SK-N-SH treated with all-trans-retinoic acid at 6 μM for 48 hours (cell line): ENCODE measurements around the gene CDKN1A.

Source experiments
- ARNTL ChIP-seq: fragments of 450-650 bp; formaldehyde crosslinking; IDR thresholded peaks from 2 replicates; pipeline ENCODE4 v1.5.0; 2020; ENCODE audit warnings: low read depth, mild to moderate bottlenecking, moderate library complexity, borderline replicate concordance
- RARB ChIP-seq: fragments of 250-450 bp; sonication (Bioruptor Pico); IDR thresholded peaks from 2 replicates; pipeline ENCODE4 v1.8.0; 2021; ENCODE audit warnings: mild to moderate bottlenecking, moderate library complexity
- TCF4 ChIP-seq: fragments of 250-450 bp; sonication (Bioruptor Pico); IDR thresholded peaks from 2 replicates; pipeline ENCODE4 v1.8.0; 2021; ENCODE audit warnings: mild to moderate bottlenecking, moderate library complexity, borderline replicate concordance
- ZC3H10 ChIP-seq: fragments of 250-450 bp; sonication (Bioruptor Pico); IDR thresholded peaks from 2 replicates; pipeline ENCODE4 v1.5.1; 2021; ENCODE audit warnings: mild to moderate bottlenecking, moderate library complexity
- ZFP3 ChIP-seq: fragments of 250-450 bp; sonication (Bioruptor Pico); IDR thresholded peaks from 2 replicates; pipeline ENCODE4 v1.5.0; 2020; ENCODE audit warnings: mild to moderate bottlenecking, moderate library complexity
- ZNF565 ChIP-seq: fragments of 450-650 bp; formaldehyde crosslinking; conservative IDR thresholded peaks from 2 replicates; pipeline ENCODE4 v1.5.0; 2020; ENCODE audit warnings: low read depth, mild to moderate bottlenecking, moderate library complexity
- ZNF8 ChIP-seq: fragments of 450-650 bp; formaldehyde crosslinking; IDR thresholded peaks from 2 replicates; pipeline ENCODE4 v1.5.0; 2020; ENCODE audit warnings: mild to moderate bottlenecking, moderate library complexity
- TF ChIP-seq, protein P1 (sequence below): fragments of 250-450 bp; sonication (Bioruptor Pico); IDR thresholded peaks from 2 replicates; pipeline ENCODE4 v1.5.1; 2021; ENCODE audit warnings: mild to moderate bottlenecking, moderate library complexity
- TF ChIP-seq, protein P2 (sequence below): fragments of 250-450 bp; sonication (Bioruptor Pico); IDR thresholded peaks from 2 replicates; pipeline ENCODE4 v1.5.1; 2020; ENCODE audit warnings: low read depth, mild to moderate bottlenecking, moderate library complexity

DNA sequence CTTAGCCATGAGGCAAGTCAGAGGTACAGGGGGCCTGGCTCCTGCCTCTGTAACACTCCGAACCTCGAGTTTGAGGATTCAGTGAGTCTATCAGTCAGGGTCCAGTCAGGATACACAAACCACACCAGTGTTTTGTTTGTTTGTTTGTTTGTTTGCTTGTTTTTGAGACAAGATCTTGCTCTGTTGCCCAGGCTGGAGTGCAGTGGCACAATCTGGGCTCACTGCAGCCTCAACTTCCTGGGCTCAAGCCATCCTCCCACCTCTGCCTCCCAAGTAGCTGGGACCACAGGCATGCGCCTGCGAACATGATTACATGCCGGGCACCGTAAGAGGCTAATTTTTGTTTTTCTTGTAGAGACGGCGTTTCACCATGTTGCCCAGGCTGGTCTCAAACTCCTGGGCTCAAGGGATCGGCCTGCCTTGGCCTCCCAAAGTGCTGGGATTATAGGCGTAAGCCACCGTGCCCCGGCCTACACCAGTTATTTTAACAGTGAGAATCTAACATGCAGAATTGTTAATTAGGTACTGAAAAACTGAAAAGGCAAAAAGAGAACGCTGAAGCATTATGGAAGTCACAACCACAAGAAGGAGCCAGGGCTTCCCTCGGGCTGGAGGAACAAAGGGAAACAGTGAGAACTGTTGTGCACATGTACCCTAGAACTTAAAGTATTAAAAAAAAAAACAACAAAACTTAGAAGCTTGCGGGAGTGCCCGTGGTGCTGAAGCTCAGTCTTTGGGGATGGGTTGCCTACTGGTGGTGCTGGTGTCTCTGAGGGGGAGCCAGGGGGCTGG lies 44.0 kb upstream of the CDKN1A start:
- no peak for TF ChIP-seq ZFP3 (CRISPR knock-in tag)
- no peak for TF ChIP-seq ZNF565 (CRISPR knock-in tag)
- no peak for TF ChIP-seq RARB (CRISPR knock-in tag)
- TF ChIP-seq TCF4, result no peak
- TF ChIP-seq ZNF8 (CRISPR knock-in tag), result no peak
- TF ChIP-seq, protein P1, sequence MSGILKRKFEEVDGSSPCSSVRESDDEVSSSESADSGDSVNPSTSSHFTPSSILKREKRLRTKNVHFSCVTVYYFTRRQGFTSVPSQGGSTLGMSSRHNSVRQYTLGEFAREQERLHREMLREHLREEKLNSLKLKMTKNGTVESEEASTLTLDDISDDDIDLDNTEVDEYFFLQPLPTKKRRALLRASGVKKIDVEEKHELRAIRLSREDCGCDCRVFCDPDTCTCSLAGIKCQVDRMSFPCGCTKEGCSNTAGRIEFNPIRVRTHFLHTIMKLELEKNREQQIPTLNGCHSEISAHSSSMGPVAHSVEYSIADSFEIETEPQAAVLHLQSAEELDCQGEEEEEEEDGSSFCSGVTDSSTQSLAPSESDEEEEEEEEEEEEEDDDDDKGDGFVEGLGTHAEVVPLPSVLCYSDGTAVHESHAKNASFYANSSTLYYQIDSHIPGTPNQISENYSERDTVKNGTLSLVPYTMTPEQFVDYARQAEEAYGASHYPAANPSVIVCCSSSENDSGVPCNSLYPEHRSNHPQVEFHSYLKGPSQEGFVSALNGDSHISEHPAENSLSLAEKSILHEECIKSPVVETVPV (CRISPR knock-in tag), result no peak
- TF ChIP-seq, protein P2, sequence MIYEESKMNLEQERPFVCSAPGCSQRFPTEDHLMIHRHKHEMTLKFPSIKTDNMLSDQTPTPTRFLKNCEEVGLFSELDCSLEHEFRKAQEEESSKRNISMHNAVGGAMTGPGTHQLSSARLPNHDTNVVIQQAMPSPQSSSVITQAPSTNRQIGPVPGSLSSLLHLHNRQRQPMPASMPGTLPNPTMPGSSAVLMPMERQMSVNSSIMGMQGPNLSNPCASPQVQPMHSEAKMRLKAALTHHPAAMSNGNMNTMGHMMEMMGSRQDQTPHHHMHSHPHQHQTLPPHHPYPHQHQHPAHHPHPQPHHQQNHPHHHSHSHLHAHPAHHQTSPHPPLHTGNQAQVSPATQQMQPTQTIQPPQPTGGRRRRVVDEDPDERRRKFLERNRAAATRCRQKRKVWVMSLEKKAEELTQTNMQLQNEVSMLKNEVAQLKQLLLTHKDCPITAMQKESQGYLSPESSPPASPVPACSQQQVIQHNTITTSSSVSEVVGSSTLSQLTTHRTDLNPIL (CRISPR knock-in tag), result no peak
- TF ChIP-seq ZC3H10 (CRISPR knock-in tag), result no peak
- no peak for TF ChIP-seq ARNTL
